ENCODE data around the gene UBE2U.

DNA sequence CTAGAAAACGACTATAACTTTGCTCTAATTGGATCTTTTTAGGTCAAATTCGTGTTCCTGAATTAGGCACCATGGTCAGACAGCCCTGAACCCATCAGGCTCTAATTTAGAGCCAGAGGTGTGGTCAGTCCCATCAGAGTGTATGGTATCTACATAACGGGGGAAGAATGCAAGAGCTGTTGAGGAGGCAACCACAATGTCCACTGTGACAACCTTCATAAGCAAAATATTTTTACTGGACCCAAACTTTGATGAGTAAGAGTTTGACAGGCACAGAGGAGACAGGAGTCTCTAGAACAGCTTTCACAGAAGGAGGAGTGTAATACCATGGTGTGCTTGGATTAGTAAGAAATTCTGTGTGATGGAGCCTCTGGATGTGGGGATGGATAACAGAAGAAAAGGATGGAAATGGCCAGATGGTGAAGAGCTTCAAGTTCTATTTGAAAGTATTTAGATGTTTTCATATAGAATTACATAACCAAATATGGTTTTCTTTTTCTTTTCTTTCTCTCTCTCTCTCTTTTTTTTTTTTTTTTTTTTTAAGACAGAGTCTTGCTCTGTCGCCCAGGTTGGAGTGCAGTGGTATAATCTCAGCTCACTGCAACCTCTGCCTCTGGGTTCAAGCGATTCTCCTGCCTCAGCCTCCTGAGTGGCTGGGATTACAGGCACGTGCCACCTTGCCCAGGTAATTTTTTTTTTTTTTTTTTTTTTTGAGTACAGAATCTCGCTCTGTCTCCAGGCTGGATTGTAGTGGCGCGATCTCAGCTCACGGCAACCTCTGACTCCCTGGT is 24.9 kb downstream of the UBE2U start:
- TF ChIP-seq, protein P1, sequence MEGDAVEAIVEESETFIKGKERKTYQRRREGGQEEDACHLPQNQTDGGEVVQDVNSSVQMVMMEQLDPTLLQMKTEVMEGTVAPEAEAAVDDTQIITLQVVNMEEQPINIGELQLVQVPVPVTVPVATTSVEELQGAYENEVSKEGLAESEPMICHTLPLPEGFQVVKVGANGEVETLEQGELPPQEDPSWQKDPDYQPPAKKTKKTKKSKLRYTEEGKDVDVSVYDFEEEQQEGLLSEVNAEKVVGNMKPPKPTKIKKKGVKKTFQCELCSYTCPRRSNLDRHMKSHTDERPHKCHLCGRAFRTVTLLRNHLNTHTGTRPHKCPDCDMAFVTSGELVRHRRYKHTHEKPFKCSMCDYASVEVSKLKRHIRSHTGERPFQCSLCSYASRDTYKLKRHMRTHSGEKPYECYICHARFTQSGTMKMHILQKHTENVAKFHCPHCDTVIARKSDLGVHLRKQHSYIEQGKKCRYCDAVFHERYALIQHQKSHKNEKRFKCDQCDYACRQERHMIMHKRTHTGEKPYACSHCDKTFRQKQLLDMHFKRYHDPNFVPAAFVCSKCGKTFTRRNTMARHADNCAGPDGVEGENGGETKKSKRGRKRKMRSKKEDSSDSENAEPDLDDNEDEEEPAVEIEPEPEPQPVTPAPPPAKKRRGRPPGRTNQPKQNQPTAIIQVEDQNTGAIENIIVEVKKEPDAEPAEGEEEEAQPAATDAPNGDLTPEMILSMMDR (IDR thresholded peaks at IDR 0.05): no peak
- no peak for TF ChIP-seq POLR2A (IDR thresholded peaks at IDR 0.05)

Data from Peyer's patch (tissue), 4 donors.